ENCODE measurements around the gene CHCHD4.

GRCh38 chr3:14157951-14158350 is 33.3 kb upstream of the CHCHD4 start:
- TF ChIP-seq, protein P1, sequence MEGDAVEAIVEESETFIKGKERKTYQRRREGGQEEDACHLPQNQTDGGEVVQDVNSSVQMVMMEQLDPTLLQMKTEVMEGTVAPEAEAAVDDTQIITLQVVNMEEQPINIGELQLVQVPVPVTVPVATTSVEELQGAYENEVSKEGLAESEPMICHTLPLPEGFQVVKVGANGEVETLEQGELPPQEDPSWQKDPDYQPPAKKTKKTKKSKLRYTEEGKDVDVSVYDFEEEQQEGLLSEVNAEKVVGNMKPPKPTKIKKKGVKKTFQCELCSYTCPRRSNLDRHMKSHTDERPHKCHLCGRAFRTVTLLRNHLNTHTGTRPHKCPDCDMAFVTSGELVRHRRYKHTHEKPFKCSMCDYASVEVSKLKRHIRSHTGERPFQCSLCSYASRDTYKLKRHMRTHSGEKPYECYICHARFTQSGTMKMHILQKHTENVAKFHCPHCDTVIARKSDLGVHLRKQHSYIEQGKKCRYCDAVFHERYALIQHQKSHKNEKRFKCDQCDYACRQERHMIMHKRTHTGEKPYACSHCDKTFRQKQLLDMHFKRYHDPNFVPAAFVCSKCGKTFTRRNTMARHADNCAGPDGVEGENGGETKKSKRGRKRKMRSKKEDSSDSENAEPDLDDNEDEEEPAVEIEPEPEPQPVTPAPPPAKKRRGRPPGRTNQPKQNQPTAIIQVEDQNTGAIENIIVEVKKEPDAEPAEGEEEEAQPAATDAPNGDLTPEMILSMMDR (IDR thresholded peaks at IDR 0.05), result no peak
- TF ChIP-seq SMC3 (IDR thresholded peaks at IDR 0.05; ENCODE audit: low read depth, low read length), result no peak
